ENCODE results near the gene WFDC5. TPM values are rescaled to one million over a fixed set of nuclear protein-coding genes. Genes with fewer than 3 reads are reported as not detected.

The WFDC5 gene
- total and polyA plus RNA-seq, 9 of the 15 experiments (the other 6 are each of a cell fraction or from before 2014, with no cell fraction given), result not detected

- no peak for TF ChIP-seq ZBTB11 (CRISPR knock-in tag; IDR thresholded peaks at IDR 0.05)
- TF ChIP-seq STAT5A (IDR thresholded peaks at IDR 0.05; ENCODE audit: borderline replicate concordance, low read length), result no peak
- no peak for TF ChIP-seq MYC (IDR thresholded peaks at IDR 0.05; ENCODE audit: low read depth, low read length)
- no peak for TF ChIP-seq MYC (CRISPR knock-in tag; IDR thresholded peaks at IDR 0.05; ENCODE audit: borderline replicate concordance, low read depth)
- TF ChIP-seq HOXB6 (CRISPR knock-in tag; IDR thresholded peaks at IDR 0.05; ENCODE audit: borderline replicate concordance), result no peak
- no peak for TF ChIP-seq NR0B1 (IDR thresholded peaks at IDR 0.05; ENCODE audit: partially characterized antibody)
- TF ChIP-seq SIRT6 (IDR thresholded peaks at IDR 0.05; ENCODE audit: low read depth, low read length), result no peak
- no peak for TF ChIP-seq ZNF551 (CRISPR knock-in tag; IDR thresholded peaks at IDR 0.05)
- TF ChIP-seq ZBTB17 (CRISPR knock-in tag; IDR thresholded peaks at IDR 0.05), result no peak
- no peak for TF ChIP-seq MTA2 (IDR thresholded peaks at IDR 0.05; ENCODE audit: low read depth)
- no peak for TF ChIP-seq DLX4 (CRISPR knock-in tag; IDR thresholded peaks at IDR 0.05)
- TF ChIP-seq ZBTB12 (CRISPR knock-in tag; IDR thresholded peaks at IDR 0.05), result no peak
- TF ChIP-seq CBX2 (IDR thresholded peaks at IDR 0.05; ENCODE audit: insufficient read depth, low read length, poor library complexity, severe bottlenecking), result no peak
- TF ChIP-seq NR4A1 (CRISPR knock-in tag; IDR thresholded peaks at IDR 0.05), result no peak
- no peak for TF ChIP-seq NR4A1 (tag; IDR thresholded peaks at IDR 0.05)
- TF ChIP-seq PHF21A (IDR thresholded peaks at IDR 0.05; ENCODE audit: borderline replicate concordance, low read depth), result no peak
- no peak for TF ChIP-seq ZNF274 (IDR thresholded peaks at IDR 0.05; ENCODE audit: borderline replicate concordance, low read depth, low read length)
- TF ChIP-seq TEAD2 (tag; IDR thresholded peaks at IDR 0.05), result no peak
These were observed 2.2 kb downstream of the WFDC5 start (continued) for GRCh38 chr20:45112754-45113153.

Data from K562 (cell line).